Coronary artery (tissue), 2 donors: ENCODE results near the gene KCTD6.

ENCODE experiments used
- DNase-seq: peaks from one replicate; pipeline ENCODE4 v3.0.0-alpha.2; 2017; ENCODE audit warnings: low spot score
- H3K27ac ChIP-seq, 2 donors: fragments of 200-600 bp; sonication (generic); one replicate each; pipeline ENCODE4 v1.5.1; 2016 to 2019
- H3K4me3 ChIP-seq: fragments of 200-600 bp; sonication (generic); 2 replicates; pipeline ENCODE4 v1.5.1; 2016; ENCODE audit warnings: mild to moderate bottlenecking, moderate library complexity
- CTCF ChIP-seq: fragments of 200-600 bp; sonication (generic); IDR thresholded peaks from one replicate; pipeline ENCODE4 v1.5.1; 2019; ENCODE audit warnings: antibody characterized with exemption

Gene KCTD6

GRCh38 chr3:58537412-58538301, 45.8 kb downstream of the KCTD6 start:
- no peak for TF ChIP-seq CTCF
- H3K4me3 ChIP-seq = no peak overlapping the region
- DNase-seq = no peak
- peak overlapping the region; percentile 62 to 93 for H3K27ac ChIP-seq

- no peak overlapping the region for H3K4me3 ChIP-seq
- no peak overlapping the region for H3K27ac ChIP-seq
- DNase-seq = no peak
- TF ChIP-seq CTCF = no peak
These were observed 47.7 kb downstream of the KCTD6 start for GRCh38 chr3:58539626-58540025.

GRCh38 chr3:58540176-58540858, 48.4 kb downstream of the KCTD6 start:
- Histone ChIP-seq H3K27ac (no peak overlapping the region), H3K4me3 (no peak overlapping the region)
- DNase-seq = no peak
- no peak for TF ChIP-seq CTCF

GRCh38 chr3:58544541-58544940, 52.6 kb downstream of the KCTD6 start:
- no peak for DNase-seq
- TF ChIP-seq CTCF = no peak
- no peak overlapping the region for H3K4me3 ChIP-seq

GRCh38 chr3:58551636-58552180, 59.8 kb downstream of the KCTD6 start:
- no peak for TF ChIP-seq CTCF
- DNase-seq = no peak
- no peak overlapping the region for H3K27ac ChIP-seq

More at GRCh38 chr3:58544541-58544940, 52.6 kb downstream of the KCTD6 start:
- H3K27ac ChIP-seq = no peak overlapping the region

More at GRCh38 chr3:58551636-58552180, 59.8 kb downstream of the KCTD6 start:
- H3K4me3 ChIP-seq = no peak overlapping the region
